Stimulated activated CD8-positive, alpha-beta memory T cell treated with anti-CD3 and anti-CD28 coated beads, Interleukin-15, amount 100 ng/mL, for 48 hours (primary cell): ENCODE measurements around the gene NOB1.
"Not testable (repeated sequence)": the region's sequence is repeated elsewhere in the genome, so short reads cannot be mapped to it uniquely, and the experiment has no call there.

Experiments
- DNase-seq, 2 donors: peaks; one replicate each; pipeline ENCODE4 v3.0.0-alpha.2; 2020; ENCODE audit warnings: low read depth in 2 of 2

The NOB1 gene

DNA sequence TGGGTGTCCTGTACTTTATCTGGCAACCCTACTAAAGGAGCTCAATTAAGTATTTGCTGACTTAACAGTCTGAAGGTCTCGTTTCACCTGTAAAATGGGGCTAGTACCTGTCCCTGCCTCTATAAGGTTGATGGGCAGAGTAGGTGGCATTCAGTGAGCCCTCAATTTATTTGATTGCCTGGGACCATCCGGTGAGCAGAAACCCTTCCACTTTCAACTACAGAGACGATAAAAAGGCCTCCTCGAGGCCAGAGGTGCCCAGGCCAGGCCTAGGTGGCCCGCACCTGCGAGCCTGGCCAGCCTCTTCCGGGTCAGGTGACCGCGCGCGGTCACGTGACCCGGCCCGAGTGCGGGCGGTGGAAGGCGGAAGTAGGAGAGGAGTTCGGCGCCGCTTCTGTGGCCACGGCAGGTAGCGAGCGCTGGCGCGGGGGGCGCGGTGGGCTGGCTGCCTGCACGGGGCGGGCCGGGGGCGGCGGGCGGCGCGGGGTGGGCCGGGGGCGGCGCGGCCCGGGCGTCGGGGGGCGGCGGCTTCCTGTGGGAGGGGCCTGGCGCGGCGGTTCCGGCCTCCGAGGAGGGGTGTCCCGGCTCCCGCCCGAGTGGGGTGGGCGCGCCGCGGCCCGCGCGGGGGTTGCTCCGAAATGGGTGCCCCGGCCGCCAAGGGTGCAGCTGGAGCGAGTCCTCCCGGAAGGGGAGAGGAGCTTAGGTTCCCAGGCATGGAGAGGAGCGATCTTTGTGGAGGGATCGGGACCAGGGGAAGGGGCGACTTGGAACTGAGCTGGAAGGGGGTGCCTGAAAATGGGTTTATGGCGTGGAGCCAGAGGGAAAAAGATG, 7.5 kb upstream of the NOB1 start, which contains the start of gene WWP2:
TSS of gene WWP2 (plus strand) at position 350 of the 831 bp plus-strand sequence. CDS start 24,679 bp downstream, outside the sequence.
- DNase-seq: peak; percentile 68 to 72

DNA sequence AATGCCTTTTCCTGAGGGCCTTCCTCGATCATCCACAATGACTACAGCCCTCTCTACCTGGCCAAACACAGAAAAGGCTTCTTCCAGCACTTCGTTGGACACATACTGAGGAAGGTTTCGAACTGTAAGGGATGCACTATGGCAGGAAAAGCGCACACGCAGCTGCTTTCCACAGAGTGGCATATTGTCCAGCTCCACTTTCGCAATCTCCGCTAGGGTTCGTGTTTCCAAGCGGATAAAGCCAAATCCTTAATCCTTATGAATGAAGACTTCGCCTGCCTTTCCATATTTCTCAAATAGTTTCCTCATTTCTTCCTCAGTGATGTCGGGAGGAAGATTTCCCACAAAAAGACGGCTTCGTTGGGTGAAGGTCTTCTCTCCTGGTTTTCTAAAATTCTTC, 2.6 kb upstream of the NOB1 start:
- not testable (repeated sequence) for DNase-seq

DNA sequence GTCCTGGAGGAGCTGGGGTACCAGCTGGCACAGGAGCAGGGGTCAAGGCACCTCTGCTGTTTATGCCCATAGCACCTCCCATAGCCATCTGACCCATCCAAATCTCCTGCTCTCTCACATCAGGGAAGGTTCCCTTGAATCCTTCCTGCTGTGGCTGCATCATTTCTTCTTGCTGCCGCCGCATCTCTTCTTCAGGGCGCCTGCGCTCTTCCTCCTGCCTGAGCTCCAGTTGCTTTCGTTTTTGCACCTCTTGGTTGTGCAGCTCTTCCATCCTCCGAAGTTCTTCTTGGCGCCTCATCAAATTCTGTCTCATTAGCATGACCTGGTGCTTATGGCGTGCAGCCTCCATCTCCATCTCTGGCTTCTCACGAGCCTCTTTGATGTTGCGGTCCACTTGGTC, 2.0 kb upstream of the NOB1 start:
- no peak for DNase-seq

DNA sequence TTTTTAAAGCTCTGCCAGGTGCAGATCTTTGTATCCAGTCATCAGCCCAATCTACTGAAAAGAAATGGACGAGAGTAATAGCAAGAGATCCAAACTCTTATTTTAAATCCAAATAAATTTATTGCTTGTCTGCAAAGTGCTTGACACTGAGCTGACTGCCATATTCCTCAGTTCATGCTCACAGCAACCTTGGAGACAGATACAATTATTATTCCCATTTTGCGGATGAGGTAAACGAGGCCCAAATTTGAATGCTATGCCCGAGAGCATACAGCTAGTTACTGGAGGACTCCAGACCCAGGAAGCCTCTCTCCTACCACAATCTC, 620 bp downstream of the NOB1 start:
- DNase-seq: no peak

DNA sequence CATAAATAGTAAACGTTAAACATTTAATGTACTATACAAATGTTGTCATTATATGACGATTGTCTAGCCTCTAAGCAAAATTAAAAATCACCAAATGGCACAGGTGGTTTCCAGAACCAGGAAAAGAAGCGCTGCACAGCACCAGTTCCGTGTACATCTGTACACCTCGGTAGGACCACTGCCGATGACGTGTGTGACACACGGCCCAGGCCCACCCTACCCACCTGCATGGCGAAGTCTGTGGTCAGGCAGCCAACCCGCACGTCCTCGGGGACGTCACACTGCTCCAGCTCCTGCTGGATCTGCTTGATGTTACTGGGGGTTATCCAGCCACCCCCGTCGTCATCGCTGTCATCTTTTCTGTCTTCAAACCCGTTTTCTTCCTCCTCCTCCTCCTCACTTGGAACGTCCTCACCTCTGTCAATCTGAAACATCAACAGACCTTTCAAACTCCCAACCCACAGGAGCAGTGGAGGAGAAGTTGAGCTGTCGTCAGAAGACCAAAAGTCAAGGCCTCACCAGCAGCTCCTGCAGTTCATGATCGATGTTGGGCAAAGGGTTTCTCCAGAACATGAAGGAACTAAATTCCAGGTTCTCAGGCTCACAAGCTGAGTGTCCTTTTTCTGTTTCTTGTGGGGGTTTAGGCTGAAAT, 5.9 kb downstream of the NOB1 start:
- DNase-seq: no peak

DNA sequence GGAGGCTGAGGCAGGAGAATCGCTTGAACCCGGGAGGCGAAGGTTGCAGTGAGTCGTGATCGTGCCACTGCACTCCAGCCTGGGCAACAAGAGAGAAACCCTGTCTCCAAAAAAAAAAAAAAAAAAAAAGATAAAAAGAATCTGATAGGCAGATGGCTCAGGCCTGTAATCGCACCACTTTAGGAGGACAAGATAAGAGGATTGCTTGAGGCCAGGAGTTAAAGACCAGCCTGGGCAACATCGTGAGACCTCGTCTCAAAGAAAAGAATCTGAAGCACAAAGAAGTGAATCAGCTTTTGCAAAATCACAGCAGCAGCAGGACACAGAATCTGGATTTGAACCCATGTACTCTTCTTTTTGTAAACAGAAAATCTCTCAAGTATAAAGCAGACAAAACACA, 7.6 kb downstream of the NOB1 start:
- no peak for DNase-seq

- no peak for DNase-seq
These were observed 8.8 kb downstream of the NOB1 start for GRCh38 chr16:69745959-69746358.

DNA sequence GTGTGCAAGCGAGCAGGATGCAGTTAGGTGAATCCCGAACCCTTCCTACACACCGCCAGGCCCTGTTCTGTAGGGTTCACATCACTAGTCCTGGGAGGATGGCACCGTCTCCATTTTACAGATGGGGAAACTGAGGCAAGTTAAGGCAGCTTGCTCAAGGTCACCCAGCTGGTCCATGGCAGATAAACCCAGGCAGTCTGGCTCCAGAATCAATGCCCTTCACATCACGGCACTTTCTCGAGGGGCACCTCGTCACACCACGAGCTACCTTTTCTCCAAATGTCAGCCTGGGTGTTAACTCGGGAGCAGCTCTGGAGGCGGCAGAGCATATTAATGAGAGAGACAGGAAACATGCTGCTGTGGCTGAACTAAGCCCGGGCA, 9.5 kb downstream of the NOB1 start:
- no peak for DNase-seq

DNA sequence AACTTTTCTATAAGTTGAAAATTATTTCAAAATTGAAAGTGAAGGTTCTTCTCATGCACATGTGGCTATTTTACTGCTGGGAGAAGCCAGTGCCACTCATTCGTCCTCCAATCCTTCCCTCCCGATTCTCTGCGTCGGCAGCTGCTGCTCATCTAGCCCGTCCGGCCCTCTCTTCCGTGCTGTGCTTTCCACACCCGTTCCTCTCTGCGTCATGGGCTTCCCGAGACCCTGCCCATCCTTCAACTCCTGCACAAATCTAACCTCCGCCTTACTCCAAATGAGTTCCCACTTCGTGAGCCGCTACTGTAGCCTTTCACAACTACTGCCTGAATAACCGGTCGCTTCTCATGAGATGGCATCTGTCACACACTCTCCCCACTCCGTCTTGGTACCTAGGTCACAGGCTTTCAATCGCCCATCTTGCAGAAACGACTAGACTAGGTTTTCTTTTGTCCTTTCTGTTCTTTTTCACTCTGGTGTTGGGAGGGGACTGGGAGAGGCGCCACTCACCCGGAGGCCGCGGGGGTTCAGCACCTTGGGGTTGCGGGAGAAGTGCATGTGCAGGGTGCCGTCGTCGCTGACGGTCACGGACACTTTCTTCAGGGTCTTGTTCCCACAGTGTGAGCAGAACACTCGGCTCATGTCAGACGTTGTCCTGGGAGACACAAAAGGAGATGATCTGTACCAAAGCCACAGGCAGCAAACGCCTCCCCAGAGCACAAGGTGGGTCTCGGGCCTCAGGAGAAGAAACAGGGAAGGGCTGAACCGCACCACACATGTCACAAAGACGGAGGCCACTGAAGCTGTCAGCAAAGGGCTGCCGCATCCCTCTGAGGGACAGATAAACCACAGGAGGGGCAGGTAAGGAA, 10.1 kb downstream of the NOB1 start:
- DNase-seq: no peak

GRCh38 chr16:69741951-69742904, 12.5 kb downstream of the NOB1 start:
- DNase-seq: no peak

DNA sequence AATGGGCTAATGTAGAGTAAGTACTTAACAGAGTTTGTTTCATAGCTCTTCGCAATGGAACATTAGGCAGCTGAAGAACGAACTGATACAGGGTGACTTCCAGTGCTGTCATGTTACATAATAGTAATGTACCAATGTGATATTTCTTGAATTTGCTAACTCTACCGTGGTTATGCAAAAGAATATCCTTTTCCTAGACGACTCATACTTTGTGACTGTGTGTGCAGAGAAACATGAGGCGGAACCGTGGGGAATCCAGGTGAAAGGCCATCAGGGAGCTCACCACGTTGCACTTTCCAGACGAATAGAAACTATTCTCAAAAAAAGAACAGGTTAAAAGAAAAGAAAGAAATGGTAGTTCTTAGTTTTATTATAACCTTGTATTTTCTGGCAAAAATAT, 13.2 kb downstream of the NOB1 start:
- no peak for DNase-seq

GRCh38 chr16:69732101-69732500, 22.6 kb downstream of the NOB1 start:
- no peak for DNase-seq

GRCh38 chr16:69731280-69731679, 23.4 kb downstream of the NOB1 start:
- DNase-seq: not testable (repeated sequence)

- DNase-seq: not testable (repeated sequence)
These were observed 25.7 kb downstream of the NOB1 start for GRCh38 chr16:69729030-69729429.

GRCh38 chr16:69727916-69728270, 26.8 kb downstream of the NOB1 start:
- DNase-seq: no peak

DNA sequence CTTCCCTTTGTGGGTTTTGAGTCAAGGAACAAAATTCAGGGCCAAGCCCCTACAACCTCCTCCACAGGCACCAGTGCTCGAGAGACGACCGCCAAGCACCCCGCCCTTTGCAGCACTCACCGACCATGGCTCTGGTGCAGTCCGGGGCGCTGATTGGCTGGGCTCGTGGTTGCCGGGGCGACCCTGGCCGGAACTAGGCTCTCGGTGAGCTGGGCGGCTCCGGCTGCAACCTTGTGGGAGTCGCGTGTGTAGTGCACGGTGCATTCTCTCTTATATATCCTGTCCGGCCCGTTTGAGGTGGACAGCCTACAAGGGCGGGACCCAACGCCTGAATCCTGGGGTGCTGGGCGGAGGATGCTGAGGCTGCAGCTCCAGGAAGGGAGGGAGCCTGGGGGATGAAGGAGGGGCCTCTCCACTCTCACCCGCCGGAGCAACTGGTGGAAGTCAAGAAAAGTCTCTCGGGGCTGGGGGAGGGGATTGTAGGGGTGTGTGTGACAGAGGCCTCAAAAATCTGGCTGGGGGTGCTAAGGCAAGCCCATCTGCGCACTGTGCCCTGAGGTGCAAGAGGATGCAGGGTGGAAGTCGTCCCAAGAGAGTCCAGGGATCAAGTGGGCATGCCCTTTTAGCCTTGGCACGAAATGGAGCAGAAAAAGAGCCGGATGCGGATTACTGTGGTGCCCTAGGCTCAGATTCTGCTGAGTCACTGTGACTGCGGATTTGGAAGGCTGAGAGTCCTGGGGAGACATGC, 28.2 kb downstream of the NOB1 start, which contains the start of gene NQO1:
TSS of gene NQO1 (minus strand) at position 248 of the 748 bp plus-strand sequence. CDS start at position 127, 121 bp downstream.
- DNase-seq: peak; percentile 89 to 90

DNA sequence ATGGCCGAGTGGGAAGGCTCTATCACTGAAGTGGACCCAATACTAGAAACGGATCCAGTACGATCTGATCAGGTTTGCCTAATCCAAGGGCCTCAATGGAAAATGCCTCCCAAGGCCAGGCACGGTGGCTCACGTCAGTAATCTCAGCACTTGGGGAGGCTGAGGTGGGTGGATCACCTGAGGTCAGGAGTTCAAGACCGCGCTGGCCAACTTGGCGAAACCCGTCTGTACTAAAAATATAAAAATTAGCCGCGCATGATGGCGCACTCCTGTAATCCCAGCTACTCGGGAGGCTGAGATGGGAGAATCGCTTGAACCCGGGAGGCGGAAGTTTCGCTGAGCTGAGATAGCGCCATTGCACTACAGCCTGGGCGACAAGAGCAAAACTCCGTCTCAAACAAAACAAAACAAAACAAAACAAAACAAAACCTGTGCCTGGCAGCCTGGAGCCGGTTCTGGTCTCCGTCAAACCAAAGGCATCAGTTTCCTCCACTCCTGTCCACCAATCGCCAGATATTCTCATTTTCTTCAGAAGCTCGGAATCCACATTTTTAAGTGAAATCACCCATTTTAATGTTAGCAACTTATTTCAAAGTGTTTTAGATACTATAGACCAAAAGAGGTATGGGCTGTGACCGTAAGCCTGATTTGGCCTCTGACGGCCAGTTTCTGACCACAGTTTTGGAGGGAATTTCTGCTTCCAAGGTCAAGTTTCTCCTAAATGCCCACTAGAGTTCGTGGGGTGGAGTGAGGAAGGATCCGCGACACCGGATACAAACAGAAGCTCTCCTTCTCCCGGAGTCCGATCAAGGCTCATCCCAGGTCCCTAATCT, 29.0 kb downstream of the NOB1 start:
- no peak for DNase-seq

DNA sequence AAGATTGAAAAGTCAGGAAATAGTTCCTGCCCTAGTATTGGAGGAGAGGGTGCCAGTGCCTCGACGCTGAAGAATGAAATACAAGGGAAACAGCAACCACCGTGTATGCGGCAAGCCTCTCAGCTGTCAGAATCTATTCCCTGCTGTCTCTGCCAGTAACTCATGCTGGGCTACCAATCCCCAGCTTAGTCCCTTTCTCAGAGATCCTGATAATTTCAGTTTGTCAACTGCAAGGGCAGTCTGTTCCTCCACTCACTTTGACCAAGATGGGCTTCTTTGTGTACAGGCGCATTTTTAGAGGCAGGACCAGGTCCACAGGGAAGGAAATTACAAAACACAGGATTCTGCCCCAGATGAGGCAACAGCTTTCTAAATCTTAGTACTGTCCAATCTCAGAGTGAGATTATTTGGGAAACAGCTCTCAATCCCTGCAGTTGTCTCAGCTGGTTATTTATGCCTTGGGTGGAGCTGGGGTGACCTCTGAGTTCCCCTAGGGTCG, 29.7 kb downstream of the NOB1 start:
- DNase-seq: no peak

DNA sequence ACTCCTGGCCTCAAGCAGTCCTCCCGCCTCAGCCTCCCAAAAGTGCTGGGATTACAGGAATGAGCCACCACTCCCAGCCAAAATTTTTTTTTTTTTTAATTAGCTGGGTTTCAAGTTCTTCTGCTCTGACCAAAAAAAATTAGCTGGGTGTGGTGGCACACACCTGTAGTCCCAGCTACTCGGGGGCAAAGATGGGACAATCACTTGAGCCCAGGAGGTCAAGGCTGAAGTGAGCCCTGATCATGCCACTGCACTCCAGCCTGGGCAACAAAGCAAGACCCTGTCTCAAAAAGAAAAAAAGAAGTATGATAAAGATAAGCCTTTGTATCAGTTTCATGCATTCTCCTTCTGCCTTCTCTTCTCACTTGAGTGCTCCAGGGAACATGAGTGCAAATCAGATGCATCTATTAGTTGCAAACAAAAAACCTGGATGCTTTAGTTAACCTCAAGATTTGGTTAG, 30.3 kb downstream of the NOB1 start:
- DNase-seq: no peak
